Neural cell (in vitro differentiated cells): ENCODE results near the gene GRIP1. TPM values are rescaled to one million over a fixed set of nuclear protein-coding genes. Genes with fewer than 3 reads are reported as not detected.

Source experiments
- H2AFZ ChIP-seq: fragments of 200-600, 300-800 bp; sonication (generic), shearing (Covaris generic); 2 replicates; pipeline ENCODE4 v1.6.0; 2014; ENCODE audit warnings: low read depth, mild to moderate bottlenecking, antibody characterized with exemption, low read length, moderate library complexity
- H3F3A ChIP-seq: fragments of 200-600 bp; shearing (Covaris generic); 2 replicates; pipeline ENCODE4 v1.6.1; 2016; ENCODE audit warnings: mild to moderate bottlenecking, moderate library complexity, mixed read lengths, antibody characterized with exemption, low read length; ENCODE audit not compliant: insufficient read depth, poor library complexity, severe bottlenecking
- H3K27ac ChIP-seq: fragments of 200-600, 300-800 bp; sonication (generic), shearing (Covaris generic); 2 replicates; pipeline ENCODE4 v1.5.1; 2014; ENCODE audit warnings: mild to moderate bottlenecking, low read length, moderate library complexity
- H3K27me3 ChIP-seq: fragments of 300-800, 200-600 bp; sonication (generic), shearing (Covaris generic); 2 replicates; pipeline ENCODE4 v1.6.0; 2014; ENCODE audit warnings: mild to moderate bottlenecking, low read depth, low read length, moderate library complexity; ENCODE audit not compliant: insufficient read depth
- H3K36me3 ChIP-seq: fragments of 300-800, 200-600 bp; sonication (generic), shearing (Covaris generic); 2 replicates; pipeline ENCODE4 v1.5.1; 2014; ENCODE audit warnings: mild to moderate bottlenecking, antibody characterized with exemption, low read length, moderate library complexity; ENCODE audit not compliant: insufficient read depth
- H3K4me2 ChIP-seq: fragments of 300-800, 200-600 bp; sonication (generic), shearing (Covaris generic); 2 replicates; pipeline ENCODE4 v1.6.0; 2014; ENCODE audit warnings: mild to moderate bottlenecking, low read length
- H3K4me3 ChIP-seq: fragments of 300-800, 200-600 bp; sonication (generic), shearing (Covaris generic); 2 replicates; pipeline ENCODE4 v1.5.1; 2014; ENCODE audit warnings: mild to moderate bottlenecking, low read length, moderate library complexity
- H3K79me2 ChIP-seq: fragments of 200-600 bp; shearing (Covaris generic); replicated peaks from 2 replicates; pipeline ENCODE4 v1.6.0; 2014; ENCODE audit warnings: mild to moderate bottlenecking, low read length, moderate library complexity; ENCODE audit not compliant: insufficient read depth
- H3K9ac ChIP-seq: fragments of 300-800, 200-600 bp; sonication (generic), shearing (Covaris generic); 2 replicates; pipeline ENCODE4 v1.6.1; 2016; ENCODE audit warnings: mild to moderate bottlenecking, low read length, mixed read lengths
- H3K9me2 ChIP-seq: fragments of 200-600 bp; shearing (Covaris generic); 2 replicates; pipeline ENCODE4 v1.6.1; 2016; ENCODE audit warnings: mild to moderate bottlenecking, low read length, mixed read lengths; ENCODE audit not compliant: insufficient read depth
- H3K9me3 ChIP-seq: fragments of 200-600, 300-800 bp; sonication (generic), shearing (Covaris generic); 2 replicates; pipeline ENCODE4 v1.6.1; 2016; ENCODE audit warnings: mild to moderate bottlenecking, mixed run types, low read length, moderate library complexity, mixed read lengths
- H4K20me1 ChIP-seq: fragments of 200-600 bp; shearing (Covaris generic); 2 replicates; pipeline ENCODE4 v1.6.1; 2016; ENCODE audit warnings: mild to moderate bottlenecking, mixed run types; ENCODE audit not compliant: insufficient read depth
- EP300 ChIP-seq: fragments of 450-650 bp; conservative IDR thresholded peaks from 2 replicates; pipeline ENCODE4 v1.6.1; 2014; ENCODE audit warnings: antibody characterized with exemption, mild to moderate bottlenecking, moderate library complexity; ENCODE audit not compliant: poor library complexity, severe bottlenecking
- EZH2 ChIP-seq: fragments of 200-600, 300-800 bp; shearing (Covaris generic), sonication (generic); IDR thresholded peaks from 2 replicates; pipeline ENCODE4 v1.6.1; 2014; ENCODE audit warnings: antibody characterized with exemption, low read length, borderline replicate concordance, mild to moderate bottlenecking; ENCODE audit not compliant: insufficient read depth, poor library complexity, severe bottlenecking
- MXI1 ChIP-seq: fragments of 450-650 bp; conservative IDR thresholded peaks from 2 replicates; pipeline ENCODE4 v1.6.1; 2014; ENCODE audit warnings: antibody characterized with exemption, mild to moderate bottlenecking; ENCODE audit not compliant: poor library complexity, severe bottlenecking
- POLR2AphosphoS5 ChIP-seq: IDR thresholded peaks from 2 replicates; pipeline ENCODE4 v1.6.1; 2012
- RAD21 ChIP-seq: fragments of 450-650 bp; conservative IDR thresholded peaks from 2 replicates; pipeline ENCODE4 v1.6.1; 2014; ENCODE audit warnings: antibody characterized with exemption, mild to moderate bottlenecking, moderate library complexity
- SMC3 ChIP-seq: fragments of 450-650 bp; conservative IDR thresholded peaks from 2 replicates; pipeline ENCODE4 v1.6.1; 2014; ENCODE audit warnings: antibody characterized with exemption, mild to moderate bottlenecking, moderate library complexity; ENCODE audit not compliant: poor library complexity
- TAF1 ChIP-seq: IDR thresholded peaks from 2 replicates; pipeline ENCODE4 v1.6.1; 2012; ENCODE audit warnings: low read depth
- polyA plus RNA-seq: library from polyadenylated mRNA; depleted of rRNA; stranded (reverse); fragments of >200 nt; gene quantifications from 2 replicates; pipeline ENCODE4 v1.2.3, GENCODE V29; 2014
- TF ChIP-seq, protein P1 (sequence below): fragments of 450-650 bp; IDR thresholded peaks from 2 replicates; pipeline ENCODE4 v1.5.1; 2014; ENCODE audit warnings: antibody characterized with exemption, mild to moderate bottlenecking, moderate library complexity; ENCODE audit not compliant: poor library complexity, severe bottlenecking
- TF ChIP-seq, protein P2 (sequence below): IDR thresholded peaks from 2 replicates; pipeline ENCODE4 v1.6.1; 2012; ENCODE audit warnings: borderline replicate concordance

GRIP1 gene
- polyA plus RNA-seq, 1 donor from 2014 or later: 41.1 TPM

DNA sequence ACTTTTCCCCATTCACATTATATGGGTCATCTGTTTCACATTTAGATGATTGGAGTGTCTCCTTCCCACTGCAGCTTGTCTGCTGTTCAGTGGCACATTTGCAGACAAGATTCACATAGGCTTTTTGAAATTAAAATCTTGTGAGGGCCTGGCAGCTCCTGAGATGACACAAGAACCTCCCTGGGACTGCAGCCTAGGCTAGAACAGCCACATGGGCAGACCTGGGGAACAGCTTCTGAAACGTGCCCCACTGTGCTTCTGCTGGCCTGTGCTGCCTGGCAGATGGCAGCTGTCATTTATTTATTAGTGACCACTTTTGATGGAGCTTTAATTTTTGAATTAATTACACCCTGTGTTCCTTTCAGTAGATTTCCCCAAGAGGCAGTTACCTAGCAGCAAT is 137.4 kb downstream of the GRIP1 start:
- H4K20me1 ChIP-seq: no peaks in the 10 kb centered on the region
- H3K79me2 ChIP-seq: no peaks in the 10 kb centered on the region
- no peaks in the 10 kb centered on the region for H3K9me2 ChIP-seq
- no peak overlapping the region for H3K4me3 ChIP-seq
- H3K27me3 ChIP-seq: no peaks in the 10 kb centered on the region
- no peak overlapping the region for H3K27ac ChIP-seq
- TF ChIP-seq MXI1: no peak
- no peak overlapping the region for H3K4me2 ChIP-seq
- no peaks in the 10 kb centered on the region for H3K36me3 ChIP-seq
- H3K9ac ChIP-seq: no peak overlapping the region
- no peaks in the 10 kb centered on the region for H3F3A ChIP-seq
- H3K9me3 ChIP-seq: no peaks in the 10 kb centered on the region
- H2AFZ ChIP-seq: no peak overlapping the region

DNA sequence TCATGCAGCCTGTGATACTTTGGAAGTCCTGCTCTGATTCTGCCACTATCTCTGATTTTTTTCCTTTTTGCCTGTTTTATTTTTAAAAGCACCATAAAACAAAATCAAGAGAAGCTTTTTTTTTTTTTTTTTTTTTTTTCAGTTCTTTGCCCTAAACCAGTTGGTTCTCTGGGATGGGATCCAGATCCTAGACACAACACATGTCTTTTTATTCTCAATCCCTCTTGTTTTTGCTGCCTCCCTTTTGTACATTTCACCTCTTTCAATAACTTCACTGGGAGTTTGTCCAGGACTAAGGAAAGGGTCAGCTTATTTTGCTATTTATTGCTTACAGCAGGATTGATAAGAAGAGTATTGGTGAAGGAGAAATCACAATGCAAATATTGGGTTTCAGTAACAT is 139.4 kb downstream of the GRIP1 start:
- Histone ChIP-seq H2AFZ (no peak overlapping the region), H3K9me3 (no peaks in the 10 kb centered on the region), H3K9me2 (no peaks in the 10 kb centered on the region), H3K27me3 (no peaks in the 10 kb centered on the region), H3F3A (no peaks in the 10 kb centered on the region), H4K20me1 (no peaks in the 10 kb centered on the region), H3K79me2 (no peaks in the 10 kb centered on the region), H3K4me2 (no peak overlapping the region), H3K27ac (no peak overlapping the region), H3K36me3 (no peaks in the 10 kb centered on the region), H3K9ac (no peak overlapping the region), H3K4me3 (no peak overlapping the region)
- TF ChIP-seq, protein P1, sequence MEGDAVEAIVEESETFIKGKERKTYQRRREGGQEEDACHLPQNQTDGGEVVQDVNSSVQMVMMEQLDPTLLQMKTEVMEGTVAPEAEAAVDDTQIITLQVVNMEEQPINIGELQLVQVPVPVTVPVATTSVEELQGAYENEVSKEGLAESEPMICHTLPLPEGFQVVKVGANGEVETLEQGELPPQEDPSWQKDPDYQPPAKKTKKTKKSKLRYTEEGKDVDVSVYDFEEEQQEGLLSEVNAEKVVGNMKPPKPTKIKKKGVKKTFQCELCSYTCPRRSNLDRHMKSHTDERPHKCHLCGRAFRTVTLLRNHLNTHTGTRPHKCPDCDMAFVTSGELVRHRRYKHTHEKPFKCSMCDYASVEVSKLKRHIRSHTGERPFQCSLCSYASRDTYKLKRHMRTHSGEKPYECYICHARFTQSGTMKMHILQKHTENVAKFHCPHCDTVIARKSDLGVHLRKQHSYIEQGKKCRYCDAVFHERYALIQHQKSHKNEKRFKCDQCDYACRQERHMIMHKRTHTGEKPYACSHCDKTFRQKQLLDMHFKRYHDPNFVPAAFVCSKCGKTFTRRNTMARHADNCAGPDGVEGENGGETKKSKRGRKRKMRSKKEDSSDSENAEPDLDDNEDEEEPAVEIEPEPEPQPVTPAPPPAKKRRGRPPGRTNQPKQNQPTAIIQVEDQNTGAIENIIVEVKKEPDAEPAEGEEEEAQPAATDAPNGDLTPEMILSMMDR: no peak
- TF ChIP-seq TAF1 (no peak), POLR2AphosphoS5 (no peak), RAD21 (no peak), EZH2 (no peak)

DNA sequence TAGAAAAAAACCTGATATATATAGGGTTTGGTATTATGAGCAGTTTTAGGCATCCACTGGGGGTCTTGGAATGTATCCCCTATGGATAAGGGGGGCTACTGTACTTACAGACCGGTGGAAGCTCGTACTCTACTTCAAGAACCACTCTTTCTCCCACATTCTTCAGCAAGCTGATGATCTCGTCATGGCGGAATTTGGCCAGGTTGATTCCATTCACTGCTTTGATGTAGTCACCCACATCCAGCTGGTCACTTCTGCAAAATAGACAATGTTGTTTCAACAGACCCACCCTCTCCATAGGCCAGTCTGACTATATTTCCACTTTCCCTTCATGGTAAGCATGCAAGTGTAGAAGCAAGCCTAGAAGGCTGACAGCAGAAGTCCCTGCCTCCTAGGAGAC is 139.9 kb downstream of the GRIP1 start:
- no peaks in the 10 kb centered on the region for H3K9me2 ChIP-seq
- H3K79me2 ChIP-seq: no peaks in the 10 kb centered on the region

DNA sequence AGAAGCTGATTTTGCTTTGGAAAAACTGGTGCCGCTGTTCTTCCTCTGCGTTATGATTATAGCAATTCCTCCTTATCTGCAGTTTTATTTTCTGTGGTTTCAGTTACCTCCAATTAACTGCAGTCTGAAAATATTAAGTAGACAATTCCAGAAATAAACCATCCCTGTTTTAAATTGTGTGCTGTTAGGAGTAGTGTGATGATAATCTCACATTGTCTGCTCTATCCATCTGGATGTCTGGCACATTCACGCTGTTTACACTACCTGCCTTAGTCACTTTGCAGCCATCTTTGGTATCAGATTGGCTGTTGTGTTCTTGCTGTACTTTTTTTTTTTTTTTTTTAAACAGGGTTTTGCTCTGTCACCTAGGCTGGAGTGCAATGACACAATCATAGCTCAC is 141.0 kb downstream of the GRIP1 start:
- Histone ChIP-seq H3K9me3 (no peaks in the 10 kb centered on the region), H3K27ac (no peak overlapping the region), H3K36me3 (no peaks in the 10 kb centered on the region), H4K20me1 (no peaks in the 10 kb centered on the region), H3K4me3 (no peak overlapping the region), H2AFZ (no peak overlapping the region), H3K9ac (no peak overlapping the region), H3K79me2 (no peaks in the 10 kb centered on the region), H3K27me3 (no peaks in the 10 kb centered on the region), H3K9me2 (no peaks in the 10 kb centered on the region), H3F3A (no peaks in the 10 kb centered on the region), H3K4me2 (no peak overlapping the region)
- TF ChIP-seq EZH2 (no peak), SMC3 (no peak), TAF1 (no peak), RAD21 (no peak), EP300 (no peak), POLR2AphosphoS5 (no peak), MXI1 (no peak)
- TF ChIP-seq, protein P2, sequence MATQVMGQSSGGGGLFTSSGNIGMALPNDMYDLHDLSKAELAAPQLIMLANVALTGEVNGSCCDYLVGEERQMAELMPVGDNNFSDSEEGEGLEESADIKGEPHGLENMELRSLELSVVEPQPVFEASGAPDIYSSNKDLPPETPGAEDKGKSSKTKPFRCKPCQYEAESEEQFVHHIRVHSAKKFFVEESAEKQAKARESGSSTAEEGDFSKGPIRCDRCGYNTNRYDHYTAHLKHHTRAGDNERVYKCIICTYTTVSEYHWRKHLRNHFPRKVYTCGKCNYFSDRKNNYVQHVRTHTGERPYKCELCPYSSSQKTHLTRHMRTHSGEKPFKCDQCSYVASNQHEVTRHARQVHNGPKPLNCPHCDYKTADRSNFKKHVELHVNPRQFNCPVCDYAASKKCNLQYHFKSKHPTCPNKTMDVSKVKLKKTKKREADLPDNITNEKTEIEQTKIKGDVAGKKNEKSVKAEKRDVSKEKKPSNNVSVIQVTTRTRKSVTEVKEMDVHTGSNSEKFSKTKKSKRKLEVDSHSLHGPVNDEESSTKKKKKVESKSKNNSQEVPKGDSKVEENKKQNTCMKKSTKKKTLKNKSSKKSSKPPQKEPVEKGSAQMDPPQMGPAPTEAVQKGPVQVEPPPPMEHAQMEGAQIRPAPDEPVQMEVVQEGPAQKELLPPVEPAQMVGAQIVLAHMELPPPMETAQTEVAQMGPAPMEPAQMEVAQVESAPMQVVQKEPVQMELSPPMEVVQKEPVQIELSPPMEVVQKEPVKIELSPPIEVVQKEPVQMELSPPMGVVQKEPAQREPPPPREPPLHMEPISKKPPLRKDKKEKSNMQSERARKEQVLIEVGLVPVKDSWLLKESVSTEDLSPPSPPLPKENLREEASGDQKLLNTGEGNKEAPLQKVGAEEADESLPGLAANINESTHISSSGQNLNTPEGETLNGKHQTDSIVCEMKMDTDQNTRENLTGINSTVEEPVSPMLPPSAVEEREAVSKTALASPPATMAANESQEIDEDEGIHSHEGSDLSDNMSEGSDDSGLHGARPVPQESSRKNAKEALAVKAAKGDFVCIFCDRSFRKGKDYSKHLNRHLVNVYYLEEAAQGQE: no peak
- TF ChIP-seq, protein P1: no peak

More for the DNA sequence above, 139.9 kb downstream of the GRIP1 start:
- Histone ChIP-seq H2AFZ (no peak overlapping the region), H3F3A (no peaks in the 10 kb centered on the region), H4K20me1 (no peaks in the 10 kb centered on the region), H3K4me2 (no peak overlapping the region), H3K9me3 (no peaks in the 10 kb centered on the region), H3K27ac (no peak overlapping the region), H3K4me3 (no peak overlapping the region), H3K36me3 (no peaks in the 10 kb centered on the region), H3K27me3 (no peaks in the 10 kb centered on the region), H3K9ac (no peak overlapping the region)
- TF ChIP-seq SMC3 (no peak), POLR2AphosphoS5 (no peak)
